Measurements from ENCODE around the gene USP26.
"Not testable (repeated sequence)": the region's sequence is repeated elsewhere in the genome, so short reads cannot be mapped to it uniquely, and the experiment has no call there.

USP26 gene

GRCh38 chrX:133007458-133007857 lies 89.5 kb downstream of the USP26 start:
- no peak for DNase-seq

GRCh38 chrX:133005616-133006015 lies 91.3 kb downstream of the USP26 start:
- no peak for DNase-seq

GRCh38 chrX:133005042-133005441 lies 91.9 kb downstream of the USP26 start:
- peak; percentile 0 for DNase-seq

DNA sequence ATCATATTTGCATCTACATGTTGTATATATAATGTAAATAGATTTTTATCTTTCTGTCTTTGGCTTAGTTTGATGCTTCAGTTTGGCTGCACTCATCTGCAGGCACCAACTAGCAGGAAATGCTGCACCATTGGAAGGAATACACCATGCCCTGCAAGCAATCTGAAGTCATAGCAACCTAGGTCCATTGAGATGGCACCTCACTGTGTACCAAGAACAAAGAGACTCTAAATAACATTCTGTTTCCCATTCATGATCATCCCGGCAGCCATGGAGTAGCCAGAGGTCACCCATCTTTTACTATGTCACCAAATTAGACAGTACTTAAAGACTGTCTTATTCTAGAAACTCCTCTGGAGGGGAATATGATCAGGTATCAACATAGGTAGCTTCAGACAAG lies 97.7 kb downstream of the USP26 start:
- no peak for DNase-seq

DNA sequence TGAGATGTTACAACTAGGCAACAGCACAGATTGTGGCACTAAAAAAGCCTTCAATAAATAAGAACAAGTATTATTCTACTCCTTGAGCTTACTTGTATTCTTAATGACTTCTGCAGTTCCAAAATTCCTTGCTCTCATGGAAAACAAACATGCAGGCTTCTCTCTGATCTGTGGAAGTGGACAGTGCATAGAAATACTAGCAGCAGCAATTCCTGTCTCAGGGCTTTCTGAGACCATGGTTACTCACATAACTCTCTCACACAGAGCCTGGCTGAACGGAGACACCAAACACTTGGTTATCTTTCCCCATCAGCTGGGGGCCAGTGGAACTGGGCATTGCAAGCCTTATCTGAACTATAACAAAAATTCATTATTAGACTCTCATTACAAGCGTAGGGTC lies 106.1 kb downstream of the USP26 start:
- DNase-seq, result no peak

DNA sequence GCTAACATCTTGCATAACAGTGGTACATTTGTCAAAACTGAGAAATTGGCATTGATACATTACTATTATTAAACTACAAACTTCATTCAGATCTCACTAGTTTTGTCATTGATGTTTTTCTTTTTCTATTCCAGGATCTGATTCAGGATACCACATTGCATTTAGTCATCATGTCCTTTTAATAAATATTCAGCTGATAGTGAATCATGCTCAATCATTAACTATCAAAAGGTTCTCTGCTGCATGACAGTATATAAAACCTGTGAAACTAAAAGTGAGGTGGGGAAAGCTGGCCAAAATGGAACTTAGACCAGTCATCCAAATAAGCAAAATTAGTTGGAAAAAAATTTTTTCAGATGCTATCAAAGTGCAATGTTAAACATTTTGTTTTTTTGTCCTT lies 110.4 kb downstream of the USP26 start:
- DNase-seq, result no peak

DNA sequence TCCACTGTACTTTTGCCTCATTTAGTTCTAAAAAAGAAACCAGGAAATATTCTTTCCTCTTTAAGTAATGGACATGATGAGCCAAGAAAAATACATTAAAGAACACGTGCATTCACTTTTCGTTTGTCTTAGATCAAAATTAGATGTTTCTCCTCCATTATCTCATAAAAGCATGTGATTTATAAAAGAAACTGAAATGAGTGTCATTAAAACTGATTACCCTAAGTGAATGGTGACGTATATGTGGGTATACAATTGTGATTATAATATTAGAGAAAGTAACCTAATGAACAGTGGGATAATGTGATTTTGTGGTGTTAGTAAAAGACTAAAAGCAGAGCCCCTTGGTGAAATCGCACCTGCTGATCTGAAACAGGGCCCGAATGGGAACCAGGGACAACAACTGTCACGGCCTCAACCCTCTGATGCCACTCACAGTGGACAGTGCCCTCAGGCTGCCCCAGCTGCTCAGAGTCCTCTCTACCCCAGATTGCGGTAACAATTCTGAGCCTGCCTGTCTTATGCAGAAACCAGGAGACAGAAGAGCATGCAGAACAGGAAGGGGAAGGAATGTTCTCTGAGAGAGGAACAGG lies 112.8 kb downstream of the USP26 start:
- DNase-seq, result no peak

GRCh38 chrX:132983496-132983895 lies 113.4 kb downstream of the USP26 start:
- DNase-seq, result no peak

GRCh38 chrX:132980035-132980434 lies 116.9 kb downstream of the USP26 start:
- DNase-seq, result not testable (repeated sequence)
